Stimulated activated effector memory CD8-positive, alpha-beta T cell treated with anti-CD3 and anti-CD28 coated beads, Interleukin-12 subunit alpha, Interleukin-12 subunit beta, amount 100 ng/mL, for 72 hours (primary cell): ENCODE measurements around the gene MYH6.
"Not testable (repeated sequence)": the region's sequence is repeated elsewhere in the genome, so short reads cannot be mapped to it uniquely, and the experiment has no call there.

Source experiments
- ATAC-seq: fragments of 150-1000 bp; cut with Tn5 transposase; 2 replicates; pipeline ENCODE4 v1.10.0; 2021
- DNase-seq, 2 donors: peaks; one replicate each; pipeline ENCODE4 v3.0.0; 2021 to 2022; ENCODE audit warnings: low spot score in 2 of 2
- H3K27ac Mint-ChIP-seq: one replicate; pipeline ENCODE4 v1.8.0; 2022; ENCODE audit warnings: mild to moderate bottlenecking, mixed read lengths
- H3K36me3 Mint-ChIP-seq: one replicate; pipeline ENCODE4 v1.8.0; 2022; ENCODE audit warnings: mild to moderate bottlenecking, mixed read lengths
- H3K4me1 Mint-ChIP-seq: one replicate; pipeline ENCODE4 v1.8.0; 2022; ENCODE audit warnings: mixed read lengths
- H3K4me3 Mint-ChIP-seq: one replicate; pipeline ENCODE4 v1.8.0; 2022; ENCODE audit warnings: mild to moderate bottlenecking, mixed read lengths
- H3K9me3 Mint-ChIP-seq: one replicate; pipeline ENCODE4 v1.8.0; 2022; ENCODE audit warnings: mixed read lengths

MYH6 gene

DNA sequence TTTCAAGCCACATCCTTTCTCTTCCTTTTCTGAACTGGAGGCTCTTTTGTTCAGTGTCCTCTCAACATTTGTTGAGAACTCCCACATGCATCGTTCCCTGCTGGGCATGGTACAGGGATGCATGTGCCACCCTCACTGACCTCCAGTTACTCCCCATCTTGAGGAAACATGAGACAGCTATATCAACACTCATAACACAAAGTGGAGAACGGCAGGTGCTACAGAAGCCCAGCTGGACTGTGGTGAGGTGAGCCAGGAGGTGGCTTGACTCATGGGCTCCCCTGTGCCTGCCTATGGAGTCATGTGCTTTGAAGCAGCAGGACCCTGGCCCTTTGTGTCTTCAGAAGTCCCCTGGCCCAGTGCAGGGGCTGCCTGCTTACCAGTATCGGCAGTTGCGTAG lies 9.7 kb downstream of the MYH6 start:
- Mint-ChIP-seq H3K4me3 (no peak overlapping the region), H3K9me3 (no peaks in the 10 kb centered on the region), H3K36me3 (no peaks in the 10 kb centered on the region), H3K4me1 (no peaks in the 10 kb centered on the region), H3K27ac (no peak overlapping the region)
- no peak for DNase-seq
- ATAC-seq: no peak

DNA sequence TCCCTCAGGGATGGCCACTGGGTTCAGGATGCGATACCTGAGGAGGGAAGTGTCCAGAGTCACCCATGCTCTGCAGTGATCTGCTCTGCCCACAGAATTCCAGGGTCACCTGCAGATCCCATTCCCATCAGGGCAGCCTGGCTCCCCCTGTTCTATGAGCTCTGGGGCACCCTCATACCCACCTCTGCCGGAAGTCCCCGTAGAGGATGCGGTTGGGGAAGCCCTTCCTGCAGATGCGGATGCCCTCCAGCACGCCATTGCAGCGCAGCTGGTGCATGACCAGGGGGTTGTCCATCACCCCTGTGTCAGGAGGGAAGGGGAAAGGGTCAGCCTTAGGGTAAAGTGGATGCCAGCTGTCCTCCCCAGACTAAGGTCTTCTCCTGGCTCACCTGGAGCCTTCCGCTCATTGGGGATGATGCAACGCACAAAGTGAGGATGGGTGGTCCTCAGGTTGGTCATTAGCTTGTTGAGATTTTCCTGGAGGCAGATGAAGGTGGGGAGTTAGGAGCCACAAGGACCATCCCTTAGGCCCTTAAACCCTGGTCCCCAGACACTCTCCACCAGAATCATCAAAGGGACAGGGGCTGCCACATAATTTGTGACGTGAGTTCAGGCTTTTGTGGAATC lies 11.2 kb downstream of the MYH6 start:
- Mint-ChIP-seq H3K4me3 (no peak overlapping the region), H3K27ac (no peak overlapping the region), H3K36me3 (no peaks in the 10 kb centered on the region), H3K4me1 (no peaks in the 10 kb centered on the region), H3K9me3 (no peaks in the 10 kb centered on the region)
- DNase-seq (no peak), ATAC-seq (no peak)

DNA sequence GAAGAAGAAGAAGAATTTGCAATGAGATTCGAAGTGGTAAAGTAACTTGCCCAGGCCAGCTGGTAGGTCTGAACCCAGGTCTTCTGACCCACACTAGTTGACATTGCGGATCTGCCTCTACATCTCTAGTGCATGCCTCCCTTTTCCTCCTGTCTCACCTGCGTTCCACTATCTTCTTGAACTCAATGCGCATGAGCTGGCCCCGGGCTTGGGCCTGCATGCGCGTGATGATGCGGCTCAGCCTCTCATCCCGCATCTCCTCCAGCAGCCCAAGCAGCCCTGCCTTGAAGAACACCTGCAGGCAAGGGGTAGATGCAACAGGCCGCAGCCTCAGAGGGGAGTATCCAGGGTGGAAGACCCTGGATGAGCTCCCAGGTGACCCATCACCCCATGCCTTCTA lies 11.9 kb downstream of the MYH6 start:
- Mint-ChIP-seq H3K9me3 (no peaks in the 10 kb centered on the region), H3K36me3 (no peaks in the 10 kb centered on the region), H3K27ac (no peak overlapping the region), H3K4me3 (no peak overlapping the region), H3K4me1 (no peaks in the 10 kb centered on the region)
- no peak for DNase-seq
- ATAC-seq: no peak

DNA sequence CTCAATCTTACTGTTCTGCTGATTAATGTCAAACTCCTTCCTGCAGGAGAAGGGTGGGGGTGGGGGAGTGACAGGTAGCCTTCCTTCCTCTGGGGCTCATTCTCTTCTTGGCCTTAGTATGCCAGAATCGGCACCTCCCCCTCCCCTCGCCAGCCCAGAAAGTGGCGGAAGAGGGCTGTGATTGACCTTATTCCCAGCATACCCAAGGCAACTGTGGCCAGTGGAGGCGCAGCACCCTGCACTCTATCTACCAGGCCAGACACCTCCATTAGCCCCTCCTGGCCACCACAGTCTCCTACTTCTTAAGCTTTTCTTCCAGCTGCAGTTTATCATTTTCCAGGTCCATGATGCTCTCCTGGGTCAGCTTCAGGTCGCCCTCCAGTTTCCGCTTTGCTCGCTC lies 15.5 kb downstream of the MYH6 start:
- H3K27ac Mint-ChIP-seq: no peak overlapping the region
- no peaks in the 10 kb centered on the region for H3K9me3 Mint-ChIP-seq
- no peak for DNase-seq
- H3K36me3 Mint-ChIP-seq: no peaks in the 10 kb centered on the region
- H3K4me1 Mint-ChIP-seq: no peaks in the 10 kb centered on the region
- no peak for ATAC-seq
- no peak overlapping the region for H3K4me3 Mint-ChIP-seq

DNA sequence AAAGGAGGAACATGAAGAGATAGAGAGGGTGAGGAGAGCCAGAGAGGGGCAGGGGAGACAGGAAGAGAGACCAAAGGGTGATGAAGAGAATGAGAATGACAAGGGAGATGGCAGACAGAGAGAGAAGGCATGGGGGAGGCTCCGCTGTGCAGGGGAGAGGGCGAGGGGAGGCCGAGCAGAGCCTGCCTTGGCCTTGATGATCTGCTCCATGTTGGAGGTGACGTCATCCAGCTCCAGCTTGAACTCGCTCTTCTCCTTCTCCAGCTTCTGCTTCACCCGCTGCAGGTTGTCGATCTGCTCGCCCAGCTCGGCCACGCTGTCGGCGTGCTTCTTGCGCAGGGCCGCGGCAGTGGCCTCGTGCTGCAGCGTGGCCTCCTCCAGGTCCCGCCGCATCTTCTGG lies 18.2 kb downstream of the MYH6 start:
- H3K4me3 Mint-ChIP-seq, H3K36me3 Mint-ChIP-seq, DNase-seq, H3K4me1 Mint-ChIP-seq, ATAC-seq, H3K9me3 Mint-ChIP-seq, H3K27ac Mint-ChIP-seq: not testable (repeated sequence)

DNA sequence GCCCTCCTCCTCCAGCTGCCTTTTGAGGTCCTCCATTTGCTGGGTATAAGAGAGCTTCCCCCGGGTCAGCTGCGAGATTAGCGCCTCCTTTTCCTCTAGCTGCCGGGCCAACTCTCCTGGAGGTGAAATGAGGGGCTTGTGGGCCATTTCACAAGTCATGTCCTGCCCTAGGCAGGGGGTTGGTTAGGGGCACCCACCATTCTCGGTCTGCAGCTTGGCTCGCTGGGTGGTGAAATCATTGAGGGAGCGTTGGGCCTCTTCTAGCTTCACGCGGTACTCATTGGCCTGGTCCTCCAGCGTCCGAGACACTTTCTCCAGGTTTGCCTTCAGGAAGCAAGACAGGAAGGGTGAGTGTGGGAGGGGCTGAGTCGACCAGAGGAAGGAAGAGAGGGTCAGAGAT lies 18.7 kb downstream of the MYH6 start:
- no peak overlapping the region for H3K27ac Mint-ChIP-seq
- H3K4me3 Mint-ChIP-seq: no peak overlapping the region
- no peaks in the 10 kb centered on the region for H3K4me1 Mint-ChIP-seq
- H3K9me3 Mint-ChIP-seq: no peaks in the 10 kb centered on the region
- no peak for ATAC-seq
- DNase-seq: no peak
- H3K36me3 Mint-ChIP-seq: no peaks in the 10 kb centered on the region

DNA sequence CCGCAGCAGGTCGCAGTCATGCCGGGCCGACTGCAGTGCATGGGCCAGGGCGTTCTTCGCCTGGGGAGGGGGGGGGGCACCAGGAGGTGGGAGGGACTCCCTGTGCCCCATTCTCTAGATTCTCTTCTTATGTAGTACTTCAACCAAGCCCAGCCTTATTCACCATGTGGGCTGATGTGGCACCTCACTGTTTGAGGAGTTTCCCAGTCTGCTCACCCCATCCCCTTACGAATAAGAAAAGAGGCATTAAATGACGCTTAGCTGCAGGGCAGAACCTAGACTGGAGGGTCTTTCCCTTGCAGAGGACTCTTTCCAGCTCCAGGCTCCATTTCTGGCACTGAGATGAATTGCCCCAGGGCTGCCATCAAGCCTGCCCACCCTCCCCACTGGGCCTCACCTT lies 19.1 kb downstream of the MYH6 start:
- DNase-seq (no peak), ATAC-seq (no peak)
- Mint-ChIP-seq H3K9me3 (no peaks in the 10 kb centered on the region), H3K36me3 (no peaks in the 10 kb centered on the region), H3K4me3 (no peak overlapping the region), H3K27ac (no peak overlapping the region), H3K4me1 (no peaks in the 10 kb centered on the region)

DNA sequence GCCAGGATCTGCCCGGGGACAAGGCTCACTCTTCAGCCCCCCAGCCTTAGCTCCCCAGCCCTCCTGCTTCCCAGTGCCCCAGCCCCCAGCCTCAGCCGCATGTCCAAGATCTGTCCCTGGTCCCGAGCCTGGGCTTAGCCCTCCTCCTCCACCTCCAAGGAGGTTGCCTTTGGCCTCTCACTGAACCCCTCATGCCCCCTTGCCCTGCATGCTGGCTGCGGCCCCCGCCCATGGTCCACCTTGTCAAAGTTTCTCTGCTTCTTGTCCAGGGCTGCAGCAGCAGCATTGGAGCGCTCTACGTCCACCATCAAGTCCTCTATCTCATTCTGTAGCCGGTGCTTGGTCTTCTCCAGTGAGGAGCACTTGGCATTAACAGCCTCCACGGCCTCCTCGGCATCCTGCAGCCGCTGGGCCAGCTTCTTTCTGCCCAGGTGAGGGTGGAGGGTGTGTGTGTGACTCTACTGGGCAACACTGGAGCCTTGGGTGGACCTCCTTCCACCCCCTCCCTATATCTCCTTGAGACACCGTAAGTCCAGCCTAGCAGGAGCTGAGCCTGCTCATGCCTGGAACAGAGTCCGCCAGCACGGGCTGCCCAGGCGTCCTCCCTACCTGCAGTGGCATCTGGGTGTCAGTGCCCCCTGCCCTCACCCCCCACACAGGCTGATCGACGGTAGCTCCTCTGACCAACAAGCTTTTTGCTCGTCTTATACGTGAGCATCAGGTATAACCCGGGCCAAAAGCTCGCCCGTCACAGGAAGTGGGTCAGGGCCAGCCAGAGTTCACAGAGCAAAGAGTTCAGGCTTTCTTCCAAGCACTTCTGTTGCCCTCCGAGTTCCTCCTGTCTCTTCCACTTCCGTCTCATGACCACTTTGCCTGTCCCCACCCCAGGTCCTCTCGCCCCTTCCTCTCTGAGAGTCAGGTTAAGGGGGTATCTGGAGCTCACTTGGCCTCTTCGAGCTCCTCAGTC lies 19.9 kb downstream of the MYH6 start:
- Mint-ChIP-seq H3K4me1 (no peaks in the 10 kb centered on the region), H3K27ac (no peak overlapping the region), H3K4me3 (no peak overlapping the region), H3K9me3 (no peaks in the 10 kb centered on the region), H3K36me3 (no peaks in the 10 kb centered on the region)
- no peak for DNase-seq
- ATAC-seq: no peak

DNA sequence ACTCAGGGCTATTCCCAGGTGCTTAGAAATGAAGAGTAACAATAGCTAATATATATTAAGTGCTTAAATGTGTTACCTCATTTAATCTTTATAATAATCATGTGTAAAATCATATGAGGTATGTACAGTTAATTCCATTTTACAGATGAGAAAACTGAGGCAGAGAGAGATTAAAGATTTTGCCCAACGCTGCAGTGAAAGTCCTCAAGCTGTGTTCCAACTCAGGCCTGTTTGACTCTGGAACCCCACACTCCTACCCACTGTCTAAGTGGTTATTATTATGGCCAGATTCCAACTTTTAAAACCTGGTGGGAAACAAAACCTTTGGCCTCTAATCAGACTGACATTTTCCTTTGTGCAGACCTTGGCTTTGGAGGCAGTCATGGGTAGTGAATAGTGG lies 21.1 kb downstream of the MYH6 start:
- ATAC-seq: no peak
- DNase-seq: no peak
- no peaks in the 10 kb centered on the region for H3K36me3 Mint-ChIP-seq
- no peak overlapping the region for H3K27ac Mint-ChIP-seq
- no peaks in the 10 kb centered on the region for H3K9me3 Mint-ChIP-seq
- H3K4me3 Mint-ChIP-seq: no peak overlapping the region
- no peaks in the 10 kb centered on the region for H3K4me1 Mint-ChIP-seq

DNA sequence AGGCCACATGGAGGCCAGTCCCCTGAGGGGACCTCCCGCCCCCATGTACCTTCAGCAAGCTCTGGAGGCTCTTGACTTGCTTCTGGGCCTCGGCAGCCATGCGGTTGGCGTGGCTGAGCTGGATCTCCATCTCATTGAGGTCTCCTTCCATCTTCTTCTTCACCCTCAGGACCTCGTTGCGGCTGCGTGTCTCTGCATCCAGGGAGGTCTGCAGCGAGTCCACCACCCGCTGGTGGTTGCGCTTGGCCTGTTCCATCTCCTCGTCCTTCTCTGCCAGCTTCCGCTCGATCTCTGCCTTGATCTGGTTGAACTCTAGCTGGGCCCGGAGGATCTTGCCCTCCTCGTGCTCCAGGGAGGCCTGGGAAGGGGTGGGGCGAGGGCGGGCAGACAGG lies 21.8 kb downstream of the MYH6 start:
- not testable (repeated sequence) for H3K36me3 Mint-ChIP-seq, ATAC-seq, H3K4me3 Mint-ChIP-seq, H3K9me3 Mint-ChIP-seq, DNase-seq, H3K4me1 Mint-ChIP-seq, H3K27ac Mint-ChIP-seq

DNA sequence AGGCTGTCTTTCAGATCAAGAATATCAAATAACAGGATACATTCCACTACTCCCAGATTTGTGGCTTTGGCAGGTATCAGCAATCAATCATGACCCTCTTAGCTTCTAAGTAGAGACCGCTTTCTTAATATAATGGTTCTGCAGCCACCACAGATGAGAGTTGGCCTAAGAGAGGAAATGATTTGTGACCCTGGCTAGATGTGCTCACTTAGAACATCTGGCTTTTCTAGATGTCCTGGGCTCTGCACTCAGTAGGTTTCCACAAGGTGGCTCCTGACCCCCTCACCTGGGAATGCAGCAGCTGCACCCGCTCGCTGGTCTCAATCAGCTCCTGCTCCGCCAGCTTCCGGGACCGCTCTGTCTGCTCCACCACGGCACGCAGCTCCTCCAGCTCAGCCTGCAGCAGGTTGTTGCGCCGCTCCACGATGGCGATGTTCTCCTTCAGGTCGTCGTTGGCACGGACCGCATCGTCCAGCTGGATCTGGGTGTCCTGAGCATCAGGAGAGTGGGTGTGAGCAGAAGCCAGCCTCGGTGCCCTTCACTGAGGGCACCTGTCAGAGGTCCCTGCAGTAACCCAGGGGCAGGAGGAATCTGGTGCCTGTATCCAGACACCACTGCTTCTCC lies 22.3 kb downstream of the MYH6 start:
- no peaks in the 10 kb centered on the region for H3K36me3 Mint-ChIP-seq
- DNase-seq (no peak), ATAC-seq (no peak)
- H3K27ac Mint-ChIP-seq: no peak overlapping the region
- H3K4me3 Mint-ChIP-seq: no peak overlapping the region
- H3K9me3 Mint-ChIP-seq: no peaks in the 10 kb centered on the region
- H3K4me1 Mint-ChIP-seq: no peaks in the 10 kb centered on the region

DNA sequence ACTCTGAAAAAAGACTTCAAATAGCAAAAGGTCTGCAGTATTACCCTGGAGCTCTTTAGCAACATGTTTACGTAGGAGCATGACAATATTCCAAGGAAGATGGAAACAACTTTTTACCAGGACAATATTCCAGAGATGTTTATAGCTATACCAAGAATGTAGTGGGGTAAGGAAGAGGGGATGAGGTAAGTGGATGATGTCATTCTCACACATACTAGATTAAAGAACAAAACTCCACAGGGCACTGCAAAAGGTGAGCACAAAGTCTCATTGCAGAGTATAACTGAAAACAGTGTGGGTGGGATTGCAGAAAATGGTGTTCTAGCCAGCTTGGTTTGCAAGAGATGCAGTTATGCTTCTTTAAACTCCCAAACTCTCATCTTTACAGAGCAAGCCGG lies 22.8 kb downstream of the MYH6 start:
- no peaks in the 10 kb centered on the region for H3K4me1 Mint-ChIP-seq
- H3K9me3 Mint-ChIP-seq: no peaks in the 10 kb centered on the region
- H3K4me3 Mint-ChIP-seq: no peak overlapping the region
- H3K27ac Mint-ChIP-seq: no peak overlapping the region
- DNase-seq (no peak), ATAC-seq (no peak)
- H3K36me3 Mint-ChIP-seq: no peaks in the 10 kb centered on the region

DNA sequence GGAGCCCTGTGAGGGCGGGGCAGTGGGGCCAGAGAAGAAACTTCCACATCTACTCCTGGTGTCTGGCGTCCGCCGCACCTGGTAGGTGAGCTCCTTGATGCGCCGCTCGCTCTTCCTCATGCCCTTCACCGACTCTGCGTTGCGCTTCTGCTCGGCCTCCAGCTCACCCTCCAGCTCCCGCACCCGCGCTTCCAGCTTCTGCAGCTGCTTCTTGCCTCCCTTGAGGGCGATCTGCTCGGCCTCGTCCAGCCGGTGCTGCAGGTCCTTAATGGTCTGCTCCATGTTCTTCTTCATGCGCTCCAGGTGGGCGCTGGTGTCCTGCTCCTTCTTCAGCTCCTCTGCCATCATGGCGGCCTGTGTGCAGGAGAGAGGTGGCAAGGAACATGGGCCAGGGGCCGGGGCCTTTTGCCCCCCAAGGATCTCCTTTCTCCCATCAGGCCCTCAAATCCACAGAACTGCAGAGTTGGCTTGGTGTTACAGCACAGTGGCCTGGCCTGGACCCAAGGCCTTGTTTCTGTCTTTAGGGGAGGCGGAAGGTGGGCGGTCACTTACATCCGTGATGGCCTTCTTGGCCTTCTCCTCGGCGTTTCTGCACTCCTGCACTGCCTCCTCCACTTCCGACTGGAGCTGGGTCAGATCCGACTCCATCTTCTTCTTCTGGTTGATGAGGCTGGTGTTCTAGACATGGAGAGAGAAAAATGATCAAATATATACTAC lies 23.6 kb downstream of the MYH6 start:
- Mint-ChIP-seq H3K4me3 (no peak overlapping the region), H3K9me3 (no peaks in the 10 kb centered on the region), H3K36me3 (no peaks in the 10 kb centered on the region), H3K4me1 (no peaks in the 10 kb centered on the region), H3K27ac (no peak overlapping the region)
- ATAC-seq: no peak
- DNase-seq: no peak

DNA sequence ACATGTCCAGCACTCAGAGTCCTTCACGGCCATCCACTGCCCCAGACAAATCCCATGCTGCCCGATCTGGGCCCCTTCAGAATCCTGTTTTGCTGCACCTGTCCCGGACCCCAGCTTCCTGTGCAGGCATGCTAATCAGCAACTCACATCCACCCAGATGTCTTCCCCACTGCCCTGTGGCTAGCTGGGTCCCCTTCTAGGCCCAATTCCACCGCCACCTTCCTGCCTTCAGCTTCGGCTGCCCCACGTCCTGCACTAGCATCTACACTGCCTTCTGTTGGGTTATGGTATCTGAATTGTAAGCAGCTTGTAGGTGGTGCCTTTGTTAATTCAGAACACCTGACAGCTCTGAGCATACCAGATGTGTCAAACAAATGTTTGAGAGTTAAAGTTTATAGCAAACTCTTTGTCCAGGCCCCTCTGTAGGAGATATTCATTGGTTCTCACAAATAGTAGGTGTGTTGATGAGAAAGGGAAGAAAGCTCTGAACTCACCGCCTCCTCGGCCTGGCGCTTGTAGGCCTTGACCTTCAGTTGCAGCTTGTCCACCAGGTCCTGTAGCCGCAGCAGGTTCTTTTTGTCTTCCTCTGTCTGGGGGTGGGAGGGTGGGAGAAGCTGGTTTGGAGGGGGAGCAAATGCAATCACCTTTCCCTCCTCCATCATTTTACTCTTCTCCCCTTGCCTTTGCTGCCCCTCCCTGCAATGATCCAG lies 25.2 kb downstream of the MYH6 start:
- Mint-ChIP-seq H3K36me3 (no peaks in the 10 kb centered on the region), H3K4me1 (no peaks in the 10 kb centered on the region), H3K4me3 (no peak overlapping the region), H3K27ac (no peak overlapping the region), H3K9me3 (no peaks in the 10 kb centered on the region)
- DNase-seq (no peak), ATAC-seq (no peak)

DNA sequence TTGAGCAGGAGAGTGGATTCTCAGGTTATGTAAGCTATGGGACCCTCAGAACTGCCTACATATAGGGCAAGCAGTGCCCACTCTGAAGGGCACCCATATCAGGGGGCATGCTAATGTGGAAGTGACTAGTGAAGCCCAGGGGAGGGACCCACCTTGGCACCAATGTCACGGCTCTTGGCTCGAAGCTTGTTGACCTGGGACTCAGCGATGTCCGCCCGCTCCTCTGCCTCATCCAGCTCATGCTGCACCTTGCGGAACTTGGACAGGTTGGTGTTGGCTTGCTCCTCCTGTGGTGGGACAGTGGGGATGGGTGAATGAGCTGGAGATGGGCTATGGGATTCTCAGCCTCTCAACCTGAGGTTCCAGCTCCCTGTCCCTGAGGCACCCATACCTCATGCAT lies 25.8 kb downstream of the MYH6 start:
- H3K9me3 Mint-ChIP-seq: no peaks in the 10 kb centered on the region
- no peaks in the 10 kb centered on the region for H3K4me1 Mint-ChIP-seq
- peak overlapping the region; percentile 24 for H3K27ac Mint-ChIP-seq
- no peak for DNase-seq
- H3K36me3 Mint-ChIP-seq: no peaks in the 10 kb centered on the region
- H3K4me3 Mint-ChIP-seq: no peak overlapping the region
- no peak for ATAC-seq
